Natural killer cell (primary cell): ENCODE data around the gene ZNF888. TPM values are rescaled to one million over a fixed set of nuclear protein-coding genes. Genes with fewer than 3 reads are reported as not detected.
"Not testable (repeated sequence)": the region's sequence is repeated elsewhere in the genome, so short reads cannot be mapped to it uniquely, and the experiment has no call there.

Source experiments
- ATAC-seq, 3 donors: fragments of 150-1000 bp in 2 of 3; fragments of 200-7000 bp in 1 of 3; cut with Tn5 transposase; 1 replicate in 1 of 3; 2 replicates in 2 of 3; pipeline ENCODE4 v1.10.0; 2021; ENCODE audit warnings: mild to moderate bottlenecking in 2 of 3, moderate library complexity in 2 of 3
- DNase-seq, 2 donors: peaks; one replicate each; pipeline versions ENCODE4 v3.0.0 to v3.0.0-alpha.2; 2013 to 2021; ENCODE audit warnings: mixed read lengths in 1 of 2
- H3K27ac ChIP-seq: one replicate; pipeline ENCODE4 v1.5.1; 2013; ENCODE audit warnings: mild to moderate bottlenecking, low read length
- H3K27me3 ChIP-seq: one replicate; pipeline ENCODE4 v1.6.1; 2013; ENCODE audit warnings: low read length; ENCODE audit not compliant: control insufficient read depth, insufficient read depth
- H3K36me3 ChIP-seq: one replicate; pipeline ENCODE4 v1.6.1; 2013; ENCODE audit warnings: low read length; ENCODE audit not compliant: control insufficient read depth, insufficient read depth
- H3K4me1 ChIP-seq: one replicate; pipeline ENCODE4 v1.6.1; 2013; ENCODE audit warnings: low read length; ENCODE audit not compliant: control insufficient read depth, insufficient read depth
- H3K4me3 ChIP-seq: one replicate; pipeline ENCODE4 v1.5.1; 2013; ENCODE audit warnings: low read length
- H3K9me3 ChIP-seq: one replicate; pipeline ENCODE4 v1.6.1; 2013; ENCODE audit warnings: low read length; ENCODE audit not compliant: control insufficient read depth, insufficient read depth
- H3K27ac Mint-ChIP-seq, 2 donors: one replicate each; pipeline ENCODE4 v1.8.0; 2022; ENCODE audit warnings: mild to moderate bottlenecking in 2 of 2, mixed read lengths in 2 of 2, moderate library complexity in 1 of 2
- H3K27me3 Mint-ChIP-seq, 2 donors: one replicate each; pipeline ENCODE4 v1.8.0; 2022; ENCODE audit warnings: low read depth in 2 of 2, mixed read lengths in 2 of 2
- H3K36me3 Mint-ChIP-seq: one replicate; pipeline ENCODE4 v1.8.0; 2022; ENCODE audit warnings: mixed read lengths
- H3K4me1 Mint-ChIP-seq, 2 donors: one replicate each; pipeline ENCODE4 v1.8.0; 2022; ENCODE audit warnings: mixed read lengths in 2 of 2
- H3K4me3 Mint-ChIP-seq: one replicate; pipeline ENCODE4 v1.8.0; 2022; ENCODE audit warnings: mild to moderate bottlenecking, moderate library complexity, mixed read lengths
- H3K9me3 Mint-ChIP-seq, 2 donors: one replicate each; pipeline ENCODE4 v1.8.0; 2022; ENCODE audit warnings: mixed read lengths in 2 of 2
- WGBS: methylation state at CpG from one replicate; pipeline ENCODE4 v1.1.7; 2013; ENCODE audit warnings: missing lambda C conversion rate; ENCODE audit not compliant: insufficient coverage; 5-methylcytosine and 5-hydroxymethylcytosine counted together
- intact Hi-C: fragments of 100-400 bp; cut with micrococcal nuclease; formaldehyde crosslinking; loops from one replicate; pipeline ENCODE4 v1.14.2; 2022
- total RNA-seq, 4 donors: library from RNA; stranded (reverse); fragments of 120-200 nt in 1 of 4; gene quantifications; one replicate each; pipeline versions ENCODE4 v1.2.3 to v1.2.4, GENCODE V29; 2013 to 2022

Gene ZNF888
- total RNA-seq, 3 donors from 2014 or later (not counting 1 experiment from before 2014, with no cell fraction given): 5.1 to 13.5 (median 8.0) TPM

DNA sequence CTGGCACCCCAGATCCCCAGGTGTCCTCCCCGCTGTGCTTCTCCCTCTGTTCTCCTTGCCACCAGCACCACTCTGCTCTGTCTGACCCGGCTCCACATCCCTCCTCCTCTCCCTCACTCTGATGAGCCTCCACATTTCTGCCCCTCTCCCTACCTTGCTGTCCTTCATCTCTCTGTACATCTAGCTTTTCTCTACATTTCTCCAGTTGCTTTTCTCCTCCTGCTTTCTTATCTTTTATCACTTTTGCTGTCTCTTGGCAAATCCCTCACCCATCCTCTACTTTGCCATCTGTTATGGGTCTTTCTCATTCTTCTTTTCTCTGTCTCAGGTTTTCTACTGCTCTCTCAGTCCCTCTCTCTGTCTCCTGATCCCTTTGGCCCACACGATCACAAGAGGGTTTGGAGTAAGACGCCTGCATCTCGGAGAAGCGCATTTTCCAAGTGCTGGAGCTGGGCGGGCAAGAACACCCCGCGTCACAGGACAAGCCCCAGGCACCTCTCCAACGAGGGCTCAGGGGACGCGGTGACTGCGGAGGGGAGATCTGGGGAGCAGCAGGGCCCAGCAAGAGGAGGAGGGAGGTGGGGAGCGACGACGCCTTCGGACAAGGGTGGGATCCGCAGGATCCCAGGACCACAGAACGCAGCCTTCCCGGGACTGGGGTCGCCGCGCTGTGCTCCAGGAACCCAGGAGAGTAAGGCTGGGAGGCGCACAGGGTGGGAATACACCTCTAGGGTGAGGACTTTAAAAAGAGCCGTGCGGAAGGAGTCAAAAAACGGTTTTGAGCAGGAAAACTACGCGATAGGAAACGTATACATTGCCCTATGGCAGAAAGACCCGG, 66.5 kb downstream of the ZNF888 start:
- not testable (repeated sequence) for H3K9me3 ChIP-seq, H3K9me3 Mint-ChIP-seq, H3K36me3 Mint-ChIP-seq, H3K27me3 ChIP-seq, H3K27me3 Mint-ChIP-seq
- intact Hi-C loops: loop anchor here (1.0 to 10.0 kb wide), 3 partner anchors 41 to 122 kb away; partner anchors contain the start of genes ZNF320, ZNF600 and ZNF611
- Histone ChIP-seq H3K27ac (peak overlapping the region; percentile 38), H3K4me3 (peak overlapping the region; percentile 73), H3K36me3 (peaks cover 11% of the 10 kb centered on the region), H3K4me1 (peaks cover 18% of the 10 kb centered on the region)
- peak overlapping the region; percentile 80 to 85 for H3K27ac Mint-ChIP-seq
- DNase-seq: peak in 1 of 2 donors; percentile 8
- WGBS: 3% methylated on average over 27 of the region's 31 CpGs
- peak overlapping the region; percentile 94 for H3K4me3 Mint-ChIP-seq
- H3K4me1 Mint-ChIP-seq: peaks cover 29 to 32% of the 10 kb centered on the region in 2 donors
- peak; percentile 0 to 47 (median 24) for ATAC-seq

Other genes with a start within 250 kb of the ZNF888 start
- gene ZNF611, start 188.4 kb downstream of the ZNF888 start, total RNA-seq: 10 to 100 TPM; 41.2 to 58.0 (median 44.2) TPM
- gene ZNF600, start 136.6 kb downstream of the ZNF888 start, total RNA-seq: 100 to 1,000 TPM in 1 of 3 donors, 10 to 100 TPM in 2; 28.8 to 157 (median 73.1) TPM
- 10 to 100 TPM; 14.9 to 30.4 (median 17.6) TPM for gene ZNF28, start 101.8 kb downstream of the ZNF888 start, total RNA-seq
- gene ZNF468, start 65.8 kb downstream of the ZNF888 start, total RNA-seq: 10 to 100 TPM; 20.1 to 25.4 (median 24.1) TPM
- 10 to 100 TPM; 10.3 to 14.0 (median 11.9) TPM for gene ZNF320, start 25.8 kb downstream of the ZNF888 start, total RNA-seq
- gene ZNF816, start 39.5 kb upstream of the ZNF888 start, total RNA-seq: 10 to 100 TPM in 1 of 3 donors, 1 to 10 TPM in 2; 4.1 to 11.3 (median 7.7) TPM
- gene ERVV-1, start 90.5 kb upstream of the ZNF888 start, total RNA-seq: not detected
- gene ERVV-2, start 121.3 kb upstream of the ZNF888 start, total RNA-seq: not detected
- gene ZNF160, start 180.0 kb upstream of the ZNF888 start, total RNA-seq: 10 to 100 TPM; 43.9 to 54.9 (median 54.7) TPM
- gene ZNF415, start 209.5 kb upstream of the ZNF888 start, total RNA-seq: 1 to 10 TPM; 1.3 to 3.1 (median 1.7) TPM
- 1 to 10 TPM; 5.8 to 10.0 (median 9.2) TPM for gene ZNF347, start 235.6 kb upstream of the ZNF888 start, total RNA-seq